GM12864 (cell line): ENCODE results near the gene WLS.

Source experiments
- DNase-seq: peaks from one replicate; pipeline ENCODE4 v3.0.0-alpha.2; 2011; ENCODE audit warnings: low read depth
- H3K4me3 ChIP-seq: 2 replicates; pipeline ENCODE4 v1.5.1; 2011; ENCODE audit warnings: mild to moderate bottlenecking, low read depth, low read length, control low read depth
- CTCF ChIP-seq: IDR thresholded peaks from 2 replicates; pipeline ENCODE4 v1.5.1; 2011; ENCODE audit warnings: low read depth, mild to moderate bottlenecking, moderate library complexity, low read length, control low read depth, inconsistent platforms; ENCODE audit errors: missing control alignments

WLS gene

DNA sequence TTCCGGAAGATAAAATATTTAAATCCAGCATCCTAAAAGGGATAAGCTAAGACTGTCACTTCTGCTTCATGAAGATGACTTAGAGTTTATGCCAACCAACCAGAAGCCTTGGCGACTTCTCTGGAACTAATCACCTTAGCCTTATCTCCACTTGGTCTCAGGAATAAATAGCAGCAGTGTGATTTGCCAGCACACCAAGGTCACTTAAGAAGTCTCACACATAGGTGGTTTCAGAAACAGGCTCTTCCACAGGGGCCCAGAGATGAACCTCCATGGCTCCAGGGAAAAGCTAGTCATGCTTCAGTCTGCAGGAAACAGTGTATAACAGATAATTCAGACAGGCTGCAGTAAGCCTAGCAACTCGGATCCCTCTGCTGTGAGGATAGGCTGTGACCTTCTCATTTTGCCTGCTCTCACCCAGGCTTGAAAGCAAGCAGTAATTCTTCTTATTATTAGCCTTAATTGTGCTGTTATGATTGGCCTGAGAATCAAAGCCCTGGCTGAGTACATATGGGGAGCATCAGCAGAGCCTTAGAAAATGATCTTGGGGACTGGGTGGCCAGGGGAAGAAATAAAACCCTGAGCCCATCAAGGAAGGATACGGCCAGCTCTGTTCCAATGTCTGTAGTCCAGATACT lies 84.7 kb downstream of the WLS start:
- no peak for DNase-seq
- no peak for TF ChIP-seq CTCF
- H3K4me3 ChIP-seq, result no peak overlapping the region

- no peak for DNase-seq
- H3K4me3 ChIP-seq, result no peak overlapping the region
- TF ChIP-seq CTCF, result no peak
Observed at GRCh38 chr1:68145418-68146126, 86.8 kb downstream of the WLS start.

DNA sequence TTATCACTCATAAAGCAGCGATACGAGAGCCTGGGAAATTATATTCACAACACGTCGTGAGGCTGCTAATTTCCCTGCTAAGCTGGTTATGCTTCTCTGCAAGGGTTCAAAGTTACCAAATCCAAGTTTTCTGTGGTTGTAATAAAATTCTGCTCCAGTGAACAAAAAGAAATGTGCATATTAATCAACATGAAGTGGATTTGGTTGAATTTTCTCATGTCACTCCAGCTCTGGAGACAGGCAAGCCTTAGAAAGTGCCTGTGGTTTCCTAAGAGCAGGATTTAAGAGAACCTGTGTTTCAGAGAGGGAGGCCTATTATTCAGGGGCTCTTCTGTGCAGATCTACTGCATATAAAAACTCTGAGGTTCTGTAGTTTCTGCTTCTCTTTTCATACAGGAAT lies 87.5 kb downstream of the WLS start:
- TF ChIP-seq CTCF, result no peak
- no peak overlapping the region for H3K4me3 ChIP-seq
- DNase-seq, result no peak

- TF ChIP-seq CTCF, result no peak
- no peak overlapping the region for H3K4me3 ChIP-seq
- no peak for DNase-seq
Observed at GRCh38 chr1:68143633-68144032, 88.7 kb downstream of the WLS start.

GRCh38 chr1:68142461-68142860 lies 89.9 kb downstream of the WLS start:
- DNase-seq, result no peak
- TF ChIP-seq CTCF, result no peak

GRCh38 chr1:68142036-68142435 lies 90.3 kb downstream of the WLS start:
- H3K4me3 ChIP-seq, result no peak overlapping the region
- DNase-seq, result no peak
- TF ChIP-seq CTCF, result no peak

More at GRCh38 chr1:68142461-68142860, 89.9 kb downstream of the WLS start:
- H3K4me3 ChIP-seq, result no peak overlapping the region
